Body of pancreas (tissue), 4 donors: ENCODE data around the gene INPP1. TPM values are rescaled to one million over a fixed set of nuclear protein-coding genes. Genes with fewer than 3 reads are reported as not detected.
"Not testable (repeated sequence)": the region's sequence is repeated elsewhere in the genome, so short reads cannot be mapped to it uniquely, and the experiment has no call there.

ENCODE experiments used
- ATAC-seq: fragments of 150-250 bp; one replicate; pipeline ENCODE4 v1.9.1; 2016
- DNase-seq, 4 donors: peaks; one replicate each; pipeline ENCODE4 v3.0.0-alpha.2; 2019
- H3K27ac ChIP-seq, 4 donors: fragments of 200-600 bp; sonication (generic); 1 replicate in 3 of 4; 2 replicates in 1 of 4; pipeline versions ENCODE4 v1.5.1 to v1.6.1; 2016 to 2019; ENCODE audit warnings: mild to moderate bottlenecking in 1 of 4, mixed read lengths in 1 of 4, moderate library complexity in 1 of 4
- H3K27me3 ChIP-seq, 2 donors: fragments of 200-600 bp; sonication (generic); one replicate each; pipeline ENCODE4 v1.6.0; 2016; ENCODE audit warnings: mild to moderate bottlenecking in 1 of 2
- H3K36me3 ChIP-seq, 2 donors: fragments of 200-600 bp; sonication (generic); replicated peaks in 1 of 2; 2 replicates each; pipeline ENCODE4 v1.5.1; 2016; ENCODE audit warnings: low read depth in 2 of 2; ENCODE audit not compliant: insufficient read depth in 1 of 2
- H3K4me1 ChIP-seq: fragments of 200-600 bp; sonication (generic); one replicate; pipeline ENCODE4 v1.6.0; 2016
- H3K4me3 ChIP-seq, 2 donors: fragments of 200-600 bp; sonication (generic); 1 replicate in 1 of 2; 2 replicates in 1 of 2; pipeline ENCODE4 v1.5.1; 2016 to 2019
- H3K9me3 ChIP-seq, 3 donors: fragments of 200-600 bp; sonication (generic); 1 replicate in 2 of 3; 2 replicates in 1 of 3; pipeline ENCODE4 v1.5.1; 2016
- CTCF ChIP-seq, 7 experiments: fragments of 450-650 bp in 4 of 7; fragments of 200-600 bp in 3 of 7; sonication (generic) in 3 of 7; IDR thresholded peaks; one replicate each; pipeline ENCODE4 v1.5.1; 2016 to 2019; ENCODE audit warnings: antibody characterized with exemption in 7 of 7
- POLR2A ChIP-seq, 3 donors: fragments of 450-650 bp; IDR thresholded peaks; one replicate each; pipeline ENCODE4 v1.6.1; 2016; ENCODE audit warnings: antibody characterized with exemption in 3 of 3, mild to moderate bottlenecking in 2 of 3
- WGBS, 2 donors: methylation state at CpG; one replicate each; pipeline ENCODE4 v1.1.5; 2017; 5-methylcytosine and 5-hydroxymethylcytosine counted together
- intact Hi-C: fragments of 100-400 bp; cut with DNase I; formaldehyde crosslinking; loops from one replicate; pipeline ENCODE4 v1.15.1; 2023
- total RNA-seq, 2 donors: library from RNA; depleted of rRNA; stranded (reverse); fragments of >200 nt; gene quantifications; one replicate each; pipeline ENCODE4 v1.1.0, GENCODE V29; 2016

Gene INPP1
- total RNA-seq, 2 donors from 2014 or later: 17.6 to 19.8 TPM

- 84 to 88% methylated on average over 5 of the region's 5 CpGs for WGBS, 2 donors
- Histone ChIP-seq H3K9me3 (no peaks in the 10 kb centered on the region), H3K27ac (no peak overlapping the region), H3K4me1 (peaks cover 5% of the 10 kb centered on the region), H3K27me3 (no peaks in the 10 kb centered on the region), H3K4me3 (no peak overlapping the region), H3K36me3 (no peaks in the 10 kb centered on the region)
- TF ChIP-seq POLR2A (IDR thresholded peaks at IDR 0.05) (no peak), CTCF (IDR thresholded peaks at IDR 0.05) (no peak)
- DNase-seq: no peak
- ATAC-seq: no peak
- intact Hi-C loops: no loop called here
Observed at GRCh38 chr2:190304404-190304803, 39.0 kb upstream of the INPP1 start.

- no peaks in the 10 kb centered on the region for H3K9me3 ChIP-seq
- DNase-seq (no peak), ATAC-seq (no peak)
- TF ChIP-seq CTCF (IDR thresholded peaks at IDR 0.05) (no peak), POLR2A (IDR thresholded peaks at IDR 0.05) (no peak)
- H3K36me3 ChIP-seq: no peaks in the 10 kb centered on the region
- no peaks in the 10 kb centered on the region for H3K27me3 ChIP-seq
- no peak overlapping the region for H3K4me3 ChIP-seq
- H3K27ac ChIP-seq: no peak overlapping the region
- peaks cover 15% of the 10 kb centered on the region for H3K4me1 ChIP-seq
- 95 to 100% methylated on average over 1 of the region's 1 CpG for WGBS, 2 donors
- intact Hi-C loops: no loop called here
Observed at GRCh38 chr2:190308031-190308430, 35.4 kb upstream of the INPP1 start.

- ATAC-seq (no peak), DNase-seq (no peak)
- intact Hi-C loops: no loop called here
- no peak overlapping the region for H3K4me3 ChIP-seq
- H3K4me1 ChIP-seq: peaks cover 47% of the 10 kb centered on the region
- no peak overlapping the region for H3K27ac ChIP-seq
- H3K27me3 ChIP-seq: no peaks in the 10 kb centered on the region
- H3K9me3 ChIP-seq: no peaks in the 10 kb centered on the region
- WGBS, 2 donors: 43 to 48% methylated on average over 7 of the region's 7 CpGs
- H3K36me3 ChIP-seq: no peaks in the 10 kb centered on the region
- no peak for TF ChIP-seq CTCF (IDR thresholded peaks at IDR 0.05)
Observed at GRCh38 chr2:190311893-190312634, 31.3 kb upstream of the INPP1 start.

- DNase-seq: peak in 2 of 4 donors; percentile 11 to 17
- H3K27ac ChIP-seq, H3K27me3 ChIP-seq, H3K36me3 ChIP-seq, H3K9me3 ChIP-seq, intact Hi-C loops, H3K4me3 ChIP-seq: not testable (repeated sequence)
- H3K4me1 ChIP-seq: peaks cover 53% of the 10 kb centered on the region
- 66 to 72% methylated on average over 5 of the region's 5 CpGs for WGBS, 2 donors
- peak; percentile 45 for ATAC-seq
Observed at GRCh38 chr2:190312635-190313025, 30.8 kb upstream of the INPP1 start.

- Histone ChIP-seq H3K4me1 (peaks cover 61% of the 10 kb centered on the region), H3K27me3 (no peaks in the 10 kb centered on the region), H3K4me3 (no peak overlapping the region), H3K9me3 (no peaks in the 10 kb centered on the region), H3K36me3 (no peaks in the 10 kb centered on the region), H3K27ac (no peak overlapping the region)
- DNase-seq: no peak
- intact Hi-C loops: no loop called here
- ATAC-seq: no peak
- TF ChIP-seq POLR2A (IDR thresholded peaks at IDR 0.05): no peak
- no peak for TF ChIP-seq CTCF (IDR thresholded peaks at IDR 0.05)
- WGBS, 2 donors: 37% methylated on average over 1 of the region's 1 CpG
Observed at GRCh38 chr2:190313880-190314279, 29.5 kb upstream of the INPP1 start.
